Astrocyte (in vitro differentiated cells and primary cell): ENCODE measurements around the gene MCAT.

Experiments used
- CTCF ChIP-seq: IDR thresholded peaks from 2 replicates; pipeline ENCODE4 v1.5.1; 2011; ENCODE audit warnings: low read depth, mild to moderate bottlenecking, inconsistent platforms, low read length, moderate library complexity; ENCODE audit not compliant: insufficient read depth
- EZH2 ChIP-seq: IDR thresholded peaks from 2 replicates; pipeline ENCODE4 v1.6.1; 2012; ENCODE audit warnings: mild to moderate bottlenecking, low read length, inconsistent platforms; ENCODE audit not compliant: insufficient read depth

GRCh38 chr22:43183496-43184277 lies 40.5 kb upstream of the MCAT start:
- TF ChIP-seq CTCF (no peak), EZH2 (no peak)
